IMR-90 (cell line): ENCODE results near the gene CRYBB2. TPM values are rescaled to one million over a fixed set of nuclear protein-coding genes. Genes with fewer than 3 reads are reported as not detected.
"Not testable (repeated sequence)": the region's sequence is repeated elsewhere in the genome, so short reads cannot be mapped to it uniquely, and the experiment has no call there.

Experiments
- ATAC-seq: fragments of 200-7000 bp; cut with Tn5 transposase; 2 replicates; pipeline ENCODE4 v1.9.1; 2020; ENCODE audit warnings: low read depth, mild to moderate bottlenecking, moderate library complexity
- BruUV-seq: library from RNA; stranded (reverse); fragments of 400-500 nt; replicated peaks from 2 replicates; lab custom pipeline; 2021; lab: Mats Ljungman, UMichigan
- CTCF ChIA-PET: fragments of 300-600 bp; formaldehyde crosslinking; extraction: SDS; loops from one replicate; lab custom pipeline; 2021; ENCODE audit warnings: antibody characterized with exemption; lab: Yijun Ruan, JAX
- POLR2A ChIA-PET: fragments of 300-600 bp; sonication (Branson Sonifier 250); formaldehyde crosslinking; loops from one replicate; lab custom pipeline; 2022; ENCODE audit warnings: antibody characterized with exemption; ENCODE audit not compliant: unreplicated experiment; lab: Charles Lee
- DNase-seq: peaks from one replicate; pipeline ENCODE4 v3.0.0; 2013
- H2AFZ ChIP-seq: replicated peaks from 2 replicates; pipeline ENCODE3; 2013; ENCODE audit warnings: low read length, mild to moderate bottlenecking; ENCODE audit not compliant: poor library complexity
- H2AK5ac ChIP-seq: 2 replicates; pipeline ENCODE4 v1.6.1; 2013; ENCODE audit warnings: low read depth, low read length, inconsistent platforms
- H2AK9ac ChIP-seq: replicated peaks from 2 replicates; pipeline ENCODE3; 2013; ENCODE audit warnings: mild to moderate bottlenecking, low read depth, low read length, moderate library complexity; ENCODE audit not compliant: poor library complexity
- H2BK120ac ChIP-seq: 2 replicates; pipeline ENCODE4 v1.6.1; 2013; ENCODE audit warnings: low read depth, low read length, inconsistent platforms
- H2BK15ac ChIP-seq: 3 replicates; pipeline ENCODE4 v1.6.1; 2013; ENCODE audit warnings: low read depth, low read length, inconsistent platforms
- H2BK20ac ChIP-seq: 2 replicates; pipeline ENCODE4 v1.6.1; 2013; ENCODE audit warnings: low read depth, mild to moderate bottlenecking, inconsistent platforms, low read length, moderate library complexity
- H2BK5ac ChIP-seq: 2 replicates; pipeline ENCODE4 v1.6.1; 2013; ENCODE audit warnings: mild to moderate bottlenecking, low read depth, low read length, inconsistent platforms; ENCODE audit not compliant: poor library complexity, severe bottlenecking
- H3K14ac ChIP-seq: replicated peaks from 2 replicates; pipeline ENCODE4 v1.6.1; 2013; ENCODE audit warnings: low read depth, low read length, inconsistent platforms
- H3K18ac ChIP-seq: 2 replicates; pipeline ENCODE4 v1.6.1; 2013; ENCODE audit warnings: low read depth, low read length, control low read depth
- H3K23ac ChIP-seq: 2 replicates; pipeline ENCODE4 v1.6.1; 2013; ENCODE audit warnings: low read depth, low read length, inconsistent platforms
- H3K27ac ChIP-seq: 2 replicates; pipeline ENCODE4 v1.5.1; 2013; ENCODE audit warnings: mild to moderate bottlenecking, control low read depth, low read length; ENCODE audit not compliant: insufficient read depth
- H3K27me3 ChIP-seq: 2 replicates; pipeline ENCODE4 v1.6.1; 2013; ENCODE audit warnings: low read length; ENCODE audit not compliant: control insufficient read depth, insufficient read depth
- H3K36me3 ChIP-seq: 2 replicates; pipeline ENCODE4 v1.6.1; 2013; ENCODE audit warnings: low read length, mixed read lengths; ENCODE audit not compliant: control insufficient read depth, insufficient read depth
- H3K4ac ChIP-seq: 2 replicates; pipeline ENCODE4 v1.6.1; 2013; ENCODE audit warnings: low read depth, low read length, inconsistent platforms
- H3K4me1 ChIP-seq: 2 replicates; pipeline ENCODE4 v1.6.1; 2013; ENCODE audit warnings: low read length, mixed read lengths; ENCODE audit not compliant: control insufficient read depth, insufficient read depth
- H3K4me2 ChIP-seq: 2 replicates; pipeline ENCODE4 v1.6.1; 2013; ENCODE audit warnings: low read depth, mild to moderate bottlenecking, control low read depth, low read length, moderate library complexity
- H3K4me3 ChIP-seq: 2 replicates; pipeline ENCODE4 v1.5.1; 2013; ENCODE audit warnings: low read depth, mild to moderate bottlenecking, control low read depth, low read length, moderate library complexity; ENCODE audit not compliant: insufficient read depth
- H3K56ac ChIP-seq: 2 replicates; pipeline ENCODE4 v1.6.1; 2013; ENCODE audit warnings: low read length, inconsistent platforms; ENCODE audit not compliant: insufficient read depth; ENCODE audit errors: extremely low read depth
- H3K79me1 ChIP-seq, 2 experiments: 2 replicates each; pipeline ENCODE4 v1.6.1; 2013; ENCODE audit warnings: low read length in 2 of 2, inconsistent platforms in 1 of 2, low read depth in 1 of 2
- H3K9ac ChIP-seq: 2 replicates; pipeline ENCODE4 v1.6.1; 2013; ENCODE audit warnings: low read depth, low read length, control low read depth
- H3K9me1 ChIP-seq: 2 replicates; pipeline ENCODE4 v1.6.1; 2013; ENCODE audit warnings: low read length, inconsistent platforms; ENCODE audit not compliant: insufficient read depth
- H3K9me3 ChIP-seq: 2 replicates; pipeline ENCODE4 v1.6.1; 2013; ENCODE audit warnings: low read length; ENCODE audit not compliant: control insufficient read depth, insufficient read depth
- H4K20me1 ChIP-seq: 2 replicates; pipeline ENCODE4 v1.6.1; 2013; ENCODE audit warnings: low read length, inconsistent platforms; ENCODE audit not compliant: insufficient read depth
- H4K5ac ChIP-seq: 2 replicates; pipeline ENCODE4 v1.6.1; 2013; ENCODE audit warnings: mild to moderate bottlenecking, low read depth, low read length, control low read depth
- H4K8ac ChIP-seq, 2 experiments: 2 replicates each; pipeline ENCODE4 v1.6.1; 2013; ENCODE audit warnings: low read depth in 2 of 2, low read length in 2 of 2, control low read depth in 1 of 2, inconsistent platforms in 1 of 2
- H4K91ac ChIP-seq: 2 replicates; pipeline ENCODE4 v1.6.1; 2013; ENCODE audit warnings: low read depth, low read length, inconsistent platforms; ENCODE audit not compliant: insufficient read depth
- CEBPB ChIP-seq: IDR thresholded peaks from 2 replicates; pipeline ENCODE4 v1.6.1; 2012; ENCODE audit warnings: low read depth, low read length, improper control_type of control experiment
- FOS ChIP-seq: fragments of 150-350 bp; IDR thresholded peaks from 2 replicates; pipeline ENCODE4 v1.6.1; 2016; ENCODE audit warnings: low read depth, low read length
- MXI1 ChIP-seq: IDR thresholded peaks from 2 replicates; pipeline ENCODE4 v1.6.1; 2012; ENCODE audit warnings: low read depth, mild to moderate bottlenecking, low read length, moderate library complexity, borderline replicate concordance
- RCOR1 ChIP-seq: IDR thresholded peaks from 2 replicates; pipeline ENCODE4 v1.6.1; 2012; ENCODE audit warnings: mild to moderate bottlenecking, low read length, improper control_type of control experiment; ENCODE audit not compliant: insufficient replicate concordance
- WGBS, 2 experiments: methylation state at CpG; one replicate each; pipeline versions ENCODE4 v1.1.5 to v1.1.7; 2013; ENCODE audit warnings: missing lambda C conversion rate in 2 of 2; ENCODE audit not compliant: insufficient read length in 1 of 2; ENCODE audit errors: extremely low coverage in 2 of 2; 5-methylcytosine and 5-hydroxymethylcytosine counted together
- dilution Hi-C: fragments of 300-500 bp; cut with HindIII; formaldehyde crosslinking; loops from one replicate; pipeline ENCODE4 v1.14.3; 2018; ENCODE audit warnings: low sequenced_read_pairs; ENCODE audit not compliant: unreplicated experiment
- in situ Hi-C: fragments of 300-500 bp; cut with MboI; formaldehyde crosslinking; loops from 3 replicates; pipeline ENCODE4 v1.14.3; 2019; ENCODE audit warnings: low sequenced_read_pairs, inconsistent platforms, mixed read lengths
- intact Hi-C: fragments of 100-400 bp; cut with micrococcal nuclease; formaldehyde crosslinking; loops from 2 replicates; pipeline ENCODE4 v1.10.0; 2022
- polyA plus RNA-seq, 3 experiments: library from polyadenylated mRNA; depleted of rRNA; stranded (reverse); fragments of >200 nt; gene quantifications; 2 replicates each; pipeline ENCODE4 v1.2.3, GENCODE V29; 2012; ENCODE audit warnings: low replicate concordance in 1 of 3
- total RNA-seq: library from RNA; depleted of rRNA; stranded (reverse); fragments of >200 nt; gene quantifications from 2 replicates; pipeline ENCODE4 v1.2.3, GENCODE V29; 2012
- TF ChIP-seq, protein P1 (sequence below): fragments of 150-350 bp; IDR thresholded peaks from 2 replicates; pipeline ENCODE4 v1.6.1; 2016; ENCODE audit warnings: low read depth, mild to moderate bottlenecking, low read length, moderate library complexity, borderline replicate concordance

The CRYBB2 gene
- total and polyA plus RNA-seq, 2 of the 4 experiments (the other 2 are of a cell fraction) = not detected

DNA sequence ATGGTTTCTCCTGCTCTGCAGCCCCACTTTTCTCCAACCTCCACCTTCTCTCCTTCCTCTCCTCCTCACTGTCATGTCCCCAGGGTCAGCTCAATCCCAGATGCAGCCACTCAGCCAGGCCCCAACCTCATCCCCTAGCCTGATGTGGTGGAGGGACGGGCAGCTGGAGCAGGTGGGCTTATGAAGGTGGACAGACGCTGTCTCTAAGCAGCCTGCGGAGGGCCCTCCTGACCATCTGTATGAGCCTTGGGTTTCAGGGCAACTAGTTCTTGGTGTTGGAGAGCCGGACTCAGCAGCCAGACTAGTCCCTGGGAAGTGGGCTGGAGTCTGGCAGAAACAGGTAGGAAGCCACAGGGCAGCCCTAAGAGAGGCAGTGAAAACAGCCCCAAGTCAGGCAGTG is 18.1 kb downstream of the CRYBB2 start:
- dilution Hi-C loops = no loop called here
- Histone ChIP-seq H2BK15ac (no peak overlapping the region), H3K9me3 (no peaks in the 10 kb centered on the region), H3K36me3 (no peaks in the 10 kb centered on the region), H3K14ac (no peak overlapping the region), H4K8ac (no peak overlapping the region), H3K4me3 (no peak overlapping the region), H3K23ac (no peak overlapping the region), H3K4me2 (no peak overlapping the region), H3K9me1 (no peaks in the 10 kb centered on the region), H4K5ac (no peak overlapping the region), H3K18ac (no peak overlapping the region), H3K79me1 (no peaks in the 10 kb centered on the region), H3K56ac (no peak overlapping the region), H2BK120ac (no peak overlapping the region), H2AFZ (no peak overlapping the region), H3K4ac (no peak overlapping the region), H3K4me1 (no peaks in the 10 kb centered on the region), H3K9ac (no peak overlapping the region), H3K27ac (no peak overlapping the region), H4K91ac (no peak overlapping the region), H2BK5ac (no peak overlapping the region), H4K20me1 (no peaks in the 10 kb centered on the region), H2AK5ac (no peak overlapping the region), H2BK20ac (no peak overlapping the region), H3K27me3 (no peaks in the 10 kb centered on the region), H2AK9ac (no peak overlapping the region)
- no peak for TF ChIP-seq RCOR1
- no peak for TF ChIP-seq CEBPB
- TF ChIP-seq MXI1 = no peak
- TF ChIP-seq FOS = no peak
- TF ChIP-seq, protein P1, sequence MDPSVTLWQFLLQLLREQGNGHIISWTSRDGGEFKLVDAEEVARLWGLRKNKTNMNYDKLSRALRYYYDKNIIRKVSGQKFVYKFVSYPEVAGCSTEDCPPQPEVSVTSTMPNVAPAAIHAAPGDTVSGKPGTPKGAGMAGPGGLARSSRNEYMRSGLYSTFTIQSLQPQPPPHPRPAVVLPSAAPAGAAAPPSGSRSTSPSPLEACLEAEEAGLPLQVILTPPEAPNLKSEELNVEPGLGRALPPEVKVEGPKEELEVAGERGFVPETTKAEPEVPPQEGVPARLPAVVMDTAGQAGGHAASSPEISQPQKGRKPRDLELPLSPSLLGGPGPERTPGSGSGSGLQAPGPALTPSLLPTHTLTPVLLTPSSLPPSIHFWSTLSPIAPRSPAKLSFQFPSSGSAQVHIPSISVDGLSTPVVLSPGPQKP = no peak
- CTCF ChIA-PET = no interaction called here
- intact Hi-C loops = no loop called here
- BruUV-seq = no TSS peak
- POLR2A ChIA-PET = no interaction called here
- in situ Hi-C loops = no loop called here
- ATAC-seq (no peak), DNase-seq (no peak)
- no CpG with 5 or more reads among the region's 4 CpGs for WGBS, 2 experiments

DNA sequence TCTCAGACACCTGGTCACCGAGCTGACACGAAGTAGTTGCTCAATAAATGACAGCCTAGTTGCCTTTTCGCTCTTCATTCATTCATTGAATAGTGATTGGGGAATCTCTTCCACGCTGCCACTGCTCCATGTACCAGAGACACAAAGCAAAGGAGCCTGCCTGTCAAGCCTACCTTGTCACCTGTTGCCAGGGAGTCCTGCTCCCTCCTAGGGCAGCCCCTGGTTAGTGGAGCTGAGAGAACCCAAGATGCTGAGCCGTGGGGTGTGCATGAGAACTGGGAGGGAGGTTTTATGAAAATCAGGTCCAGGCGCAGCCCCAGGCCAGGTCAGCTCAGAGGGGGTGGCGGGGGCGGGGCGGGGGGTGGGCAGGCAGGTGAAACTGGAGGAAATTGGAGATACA is 18.6 kb downstream of the CRYBB2 start:
- H3K56ac ChIP-seq, H3K4me3 ChIP-seq, ATAC-seq, H3K4me1 ChIP-seq, H4K8ac ChIP-seq, H3K18ac ChIP-seq, H3K9ac ChIP-seq, DNase-seq, CTCF ChIA-PET, H4K91ac ChIP-seq, H4K5ac ChIP-seq, dilution Hi-C loops, H3K36me3 ChIP-seq, H3K79me1 ChIP-seq, H2AK5ac ChIP-seq, H3K4me2 ChIP-seq, H4K20me1 ChIP-seq, H2AK9ac ChIP-seq, H2BK20ac ChIP-seq, H3K27ac ChIP-seq, H3K9me3 ChIP-seq, H3K27me3 ChIP-seq, BruUV-seq, H2BK15ac ChIP-seq, H3K9me1 ChIP-seq, H3K4ac ChIP-seq, in situ Hi-C loops, POLR2A ChIA-PET, H3K14ac ChIP-seq, H3K23ac ChIP-seq, intact Hi-C loops, H2BK5ac ChIP-seq, H2BK120ac ChIP-seq, H2AFZ ChIP-seq: not testable (repeated sequence)
- WGBS, 2 experiments = no CpG with 5 or more reads among the region's 9 CpGs
